Stimulated activated CD4-positive, alpha-beta T cell treated with anti-CD3 and anti-CD28 coated beads, Interleukin-1b, Interleukin-23, amount 100 ng/mL, for 1 hour (primary cell): Measurements from ENCODE around the gene ZFYVE28.

Experiments
- DNase-seq, 2 donors: peaks; one replicate each; pipeline ENCODE4 v3.0.0-alpha.2; 2020; ENCODE audit warnings: low read depth in 2 of 2

Gene ZFYVE28

GRCh38 chr4:2411786-2412510 is 6.5 kb downstream of the ZFYVE28 start:
- DNase-seq: no peak

GRCh38 chr4:2409381-2409783 is 9.1 kb downstream of the ZFYVE28 start:
- DNase-seq: no peak

GRCh38 chr4:2408976-2409375 is 9.5 kb downstream of the ZFYVE28 start:
- no peak for DNase-seq

- no peak for DNase-seq
These were observed 10.0 kb downstream of the ZFYVE28 start for GRCh38 chr4:2408401-2408958.

- no peak for DNase-seq
These were observed 10.5 kb downstream of the ZFYVE28 start for GRCh38 chr4:2407991-2408342.

GRCh38 chr4:2406920-2407319 is 11.5 kb downstream of the ZFYVE28 start:
- no peak for DNase-seq

- DNase-seq: no peak
These were observed 12.0 kb downstream of the ZFYVE28 start for GRCh38 chr4:2406406-2406805.

- DNase-seq: no peak
These were observed 15.5 kb downstream of the ZFYVE28 start for GRCh38 chr4:2402941-2403340.

GRCh38 chr4:2402048-2402842 is 16.2 kb downstream of the ZFYVE28 start:
- DNase-seq: no peak

- no peak for DNase-seq
These were observed 16.8 kb downstream of the ZFYVE28 start for GRCh38 chr4:2401610-2401983.

GRCh38 chr4:2400841-2401609 is 17.4 kb downstream of the ZFYVE28 start:
- no peak for DNase-seq

- no peak for DNase-seq
These were observed 18.7 kb downstream of the ZFYVE28 start for GRCh38 chr4:2399631-2400190.

GRCh38 chr4:2399216-2399615 is 19.2 kb downstream of the ZFYVE28 start:
- no peak for DNase-seq

GRCh38 chr4:2397596-2398379 is 20.7 kb downstream of the ZFYVE28 start:
- DNase-seq: no peak

- no peak for DNase-seq
These were observed 21.6 kb downstream of the ZFYVE28 start for GRCh38 chr4:2396781-2397368.

- DNase-seq: no peak
These were observed 22.9 kb downstream of the ZFYVE28 start for GRCh38 chr4:2395584-2395983.

- no peak for DNase-seq
These were observed 23.4 kb downstream of the ZFYVE28 start for GRCh38 chr4:2395038-2395437.

GRCh38 chr4:2394528-2394927 is 23.9 kb downstream of the ZFYVE28 start:
- DNase-seq: no peak

GRCh38 chr4:2393353-2394270 is 24.8 kb downstream of the ZFYVE28 start:
- DNase-seq: no peak
